ENCODE results near the gene KCTD16.

The KCTD16 gene

DNA sequence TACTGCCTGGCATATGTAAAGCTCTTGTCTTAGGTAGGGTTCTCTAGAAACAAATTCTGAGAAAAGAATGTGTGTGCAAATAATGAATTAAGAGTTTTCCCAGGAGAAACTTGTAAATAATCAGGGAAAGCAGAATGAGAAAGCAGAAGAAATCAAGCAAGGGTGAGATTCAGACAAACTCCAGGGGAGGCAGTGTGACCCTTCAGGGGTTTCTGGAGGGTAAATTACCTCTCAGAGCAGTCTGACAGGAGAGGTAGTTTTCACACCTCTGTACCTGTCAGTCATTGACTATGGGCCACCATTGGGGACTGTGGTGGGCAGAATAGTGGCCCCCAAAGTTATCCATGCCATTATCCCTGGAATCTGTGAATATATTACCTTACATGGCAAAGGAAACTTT, 124.6 kb downstream of the KCTD16 start:
- no peak for DNase-seq

DNA sequence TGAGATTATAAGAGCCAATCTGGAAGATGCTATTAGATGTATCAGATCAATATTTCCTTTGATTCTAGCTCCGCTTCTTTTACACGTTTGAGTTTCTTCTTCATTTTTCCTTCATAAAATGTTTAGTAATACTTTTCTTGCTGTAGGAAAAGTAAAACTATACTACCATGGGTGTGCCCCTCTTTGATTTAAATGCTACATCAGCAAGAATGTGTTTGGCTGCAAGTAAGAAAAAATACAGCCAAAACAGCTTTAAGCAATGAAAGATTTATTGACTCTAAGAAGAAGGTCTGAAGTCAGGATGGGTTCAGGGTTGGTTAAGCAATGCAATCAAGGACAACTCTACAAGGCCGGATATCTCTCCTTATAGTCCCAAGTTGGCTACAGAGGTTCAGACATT, 126.4 kb downstream of the KCTD16 start:
- no peak for DNase-seq

DNA sequence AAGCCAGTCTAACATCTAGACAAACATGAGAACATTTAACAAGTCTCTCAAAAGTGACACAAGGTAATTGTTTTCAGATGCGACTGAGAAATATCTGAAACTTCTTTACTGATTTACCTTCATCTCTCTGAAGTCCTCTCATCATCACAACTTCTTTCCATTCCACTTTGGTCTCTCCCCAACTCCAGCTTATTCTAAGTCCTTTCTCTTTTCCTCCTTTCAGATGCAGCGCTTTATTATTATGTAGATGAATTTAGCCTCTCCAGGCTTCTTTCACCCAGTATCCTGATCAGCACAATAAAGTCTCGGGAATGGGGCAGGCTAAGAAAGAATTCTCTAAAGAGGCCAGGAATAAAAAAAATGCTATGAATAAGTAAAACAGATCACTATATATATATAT, 128.0 kb downstream of the KCTD16 start:
- no peak for DNase-seq

DNA sequence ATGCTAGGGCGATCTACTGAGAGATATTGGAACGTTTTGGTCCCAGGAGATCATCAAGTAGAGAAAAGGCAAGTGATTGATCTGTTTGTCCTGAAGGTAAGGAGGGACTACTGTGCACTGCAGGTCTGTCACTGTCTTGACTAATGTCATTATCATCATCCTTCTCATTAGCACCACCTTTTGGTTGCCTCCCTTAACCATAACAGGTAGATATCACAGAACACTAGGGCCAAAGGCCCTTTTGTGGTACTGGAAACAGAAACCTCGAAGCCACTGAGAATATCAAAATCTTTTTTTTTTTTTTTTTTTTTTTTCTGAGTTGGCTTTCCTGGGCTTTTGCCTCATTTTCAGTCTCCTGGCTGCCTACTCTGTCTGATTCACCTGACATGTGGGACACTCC, 134.0 kb downstream of the KCTD16 start:
- DNase-seq, result no peak

DNA sequence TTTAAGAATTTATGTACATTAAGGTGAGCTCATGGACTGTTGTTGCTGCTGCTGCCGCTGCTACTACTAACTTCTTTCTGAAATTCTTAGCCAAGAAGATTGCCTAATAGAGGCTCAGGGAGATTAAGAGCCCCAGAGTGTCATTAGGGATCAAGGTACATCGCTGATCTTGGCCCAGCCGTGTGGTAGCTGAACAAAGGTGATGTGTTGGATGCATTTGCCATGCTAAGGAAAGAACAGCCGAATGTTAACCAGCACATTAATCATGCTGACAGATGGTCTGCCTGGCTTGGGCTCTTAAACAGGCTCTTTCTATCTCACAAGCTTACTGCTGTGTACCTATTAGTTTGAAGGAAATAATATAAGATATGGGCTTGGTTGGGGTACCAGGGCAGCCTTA, 137.1 kb downstream of the KCTD16 start:
- no peak for DNase-seq

DNA sequence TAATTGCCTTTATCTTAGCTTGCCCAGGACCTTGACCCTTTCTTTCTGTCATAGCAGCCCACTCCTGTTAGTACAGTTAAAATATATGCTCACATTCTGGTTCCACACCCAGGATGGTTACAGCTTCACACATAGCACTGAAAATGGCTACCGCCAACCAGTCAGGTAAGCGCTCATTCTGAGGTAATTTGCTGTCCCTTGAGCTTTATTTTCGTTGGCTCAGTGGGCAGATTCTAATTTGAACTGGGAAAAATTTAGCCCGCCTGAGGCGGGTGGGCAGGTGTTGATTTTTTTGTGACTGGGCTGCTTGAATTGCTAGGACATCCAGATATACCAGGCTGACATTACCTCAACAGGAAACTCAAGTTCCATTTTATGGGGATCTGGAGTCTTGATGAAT, 137.5 kb downstream of the KCTD16 start:
- DNase-seq, result no peak

DNA sequence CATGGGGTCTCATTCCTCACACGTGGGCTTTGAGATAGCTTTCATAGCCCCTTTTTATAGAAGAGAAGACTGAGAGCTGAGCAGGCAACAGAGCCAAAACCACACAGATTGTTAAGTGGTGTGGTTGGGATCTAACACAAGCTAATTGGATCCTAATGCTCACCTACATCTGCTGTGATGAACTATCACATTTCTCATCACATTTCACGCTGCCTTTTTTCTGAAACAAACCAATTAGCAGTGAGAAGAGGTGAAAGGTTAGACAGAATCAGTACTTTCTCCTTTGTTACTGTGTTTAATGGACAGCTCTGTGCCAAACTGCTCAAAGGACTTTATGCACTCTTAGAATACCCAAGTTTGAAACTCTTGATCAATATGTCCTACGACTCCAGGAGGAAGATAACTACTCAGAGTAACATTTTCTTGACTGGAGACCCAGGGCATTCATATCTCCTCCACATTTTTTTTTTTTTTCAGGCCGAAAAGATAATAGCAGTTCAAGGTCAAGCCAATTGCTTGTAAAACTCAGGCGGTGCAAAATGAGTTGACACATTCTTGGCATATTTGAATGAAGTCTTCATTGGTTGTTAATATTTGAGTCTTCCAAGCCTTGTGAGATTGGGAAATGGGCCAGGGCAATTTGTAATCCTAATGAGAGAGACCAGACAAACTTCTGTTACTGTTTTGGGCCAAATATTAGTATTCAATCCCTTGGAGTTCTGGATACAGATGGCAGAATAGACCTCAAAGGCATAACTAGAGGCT, 138.4 kb downstream of the KCTD16 start:
- DNase-seq, result no peak

DNA sequence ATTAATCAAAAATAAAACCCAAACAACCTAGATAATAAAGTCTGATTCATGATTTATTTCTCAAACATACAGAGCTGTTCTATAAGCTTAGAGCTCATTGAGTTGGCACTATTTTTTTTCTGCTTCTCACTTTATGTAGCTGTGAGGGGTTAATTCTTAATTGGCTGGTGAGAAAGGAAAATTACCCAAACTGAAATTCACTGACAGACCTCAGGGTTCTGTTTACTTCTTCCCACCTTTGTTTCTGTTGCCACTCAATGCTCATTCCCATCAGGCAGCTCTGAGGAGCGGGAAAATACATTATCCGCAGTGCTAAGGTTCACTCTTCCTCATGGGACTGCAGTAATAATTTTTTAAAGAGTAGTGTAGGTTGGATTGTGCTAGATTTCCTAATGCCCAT, 139.9 kb downstream of the KCTD16 start:
- DNase-seq, result no peak

DNA sequence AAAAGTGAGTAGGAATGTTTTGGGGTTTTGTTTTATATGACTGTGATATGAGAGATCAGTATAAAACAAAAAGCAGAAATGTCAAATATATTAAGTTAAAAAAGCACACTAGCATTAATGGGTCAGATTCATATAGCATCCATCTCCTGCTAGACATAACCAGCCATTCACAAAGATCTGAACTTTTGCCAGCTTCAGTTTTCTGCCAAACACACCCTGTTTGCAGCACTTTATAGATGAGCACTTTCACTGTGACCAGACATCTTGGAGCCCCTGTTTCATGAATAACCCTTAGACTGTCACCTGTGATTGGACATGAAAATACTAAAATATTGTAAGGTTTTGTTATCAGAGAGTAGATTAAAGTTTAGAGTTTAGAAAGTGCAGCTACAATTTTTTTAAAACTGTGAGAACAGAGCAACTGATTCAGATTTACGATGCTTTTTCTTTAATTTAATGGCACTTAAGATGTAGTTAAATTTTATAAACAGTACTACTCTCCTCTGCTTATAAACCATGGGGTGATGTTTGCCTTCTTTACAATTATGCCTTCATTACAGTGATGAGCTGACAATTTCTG, 142.6 kb downstream of the KCTD16 start:
- no peak for DNase-seq

DNA sequence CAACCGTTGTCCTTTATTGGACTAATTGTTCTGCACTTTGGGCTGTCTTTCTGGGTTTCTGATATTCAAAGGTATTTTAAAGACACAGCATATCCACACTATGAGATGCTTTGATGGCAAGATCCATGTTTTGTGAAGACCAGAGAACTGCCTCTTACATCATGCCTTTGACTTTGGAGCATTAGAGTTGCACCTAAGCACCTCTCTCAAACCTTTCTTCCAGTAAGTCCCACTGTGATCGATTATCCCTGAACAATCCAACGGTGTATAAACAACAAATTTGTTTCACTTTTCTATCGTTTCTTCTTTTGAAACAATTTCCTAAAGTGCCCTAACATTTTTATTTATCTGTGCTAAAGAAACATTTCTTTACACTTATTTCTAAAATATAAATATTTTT, 144.4 kb downstream of the KCTD16 start:
- DNase-seq, result no peak

DNA sequence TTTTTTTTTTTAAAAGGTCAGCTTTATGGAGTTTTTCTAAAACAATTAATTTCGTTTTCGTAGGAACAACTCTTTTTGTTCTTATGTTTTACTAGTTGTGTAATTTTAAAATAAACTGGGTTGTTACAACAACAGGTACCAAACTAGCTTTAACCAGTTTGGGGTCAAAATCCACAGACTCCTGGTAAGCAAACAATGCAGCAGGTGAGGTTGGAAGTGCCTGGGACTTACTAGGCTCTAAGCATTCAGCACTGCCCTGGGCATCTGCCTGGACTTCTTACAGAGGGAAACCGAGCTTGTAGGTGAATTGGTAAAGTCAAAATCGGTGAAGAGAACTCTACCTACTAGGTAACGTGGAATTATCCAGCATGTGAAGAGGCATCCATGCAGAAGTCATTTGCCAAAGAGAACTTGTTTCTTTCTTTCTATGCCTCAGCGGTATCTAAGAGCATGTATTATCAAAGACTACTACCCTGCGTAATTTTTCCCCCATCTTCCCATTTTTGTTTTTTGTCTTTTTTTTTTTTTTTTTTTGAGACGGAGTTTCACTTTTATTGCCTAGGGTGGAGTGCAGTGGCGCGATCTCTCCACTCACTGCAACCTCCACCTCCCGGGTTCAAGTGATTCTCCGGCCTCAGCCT, 145.4 kb downstream of the KCTD16 start:
- no peak for DNase-seq

DNA sequence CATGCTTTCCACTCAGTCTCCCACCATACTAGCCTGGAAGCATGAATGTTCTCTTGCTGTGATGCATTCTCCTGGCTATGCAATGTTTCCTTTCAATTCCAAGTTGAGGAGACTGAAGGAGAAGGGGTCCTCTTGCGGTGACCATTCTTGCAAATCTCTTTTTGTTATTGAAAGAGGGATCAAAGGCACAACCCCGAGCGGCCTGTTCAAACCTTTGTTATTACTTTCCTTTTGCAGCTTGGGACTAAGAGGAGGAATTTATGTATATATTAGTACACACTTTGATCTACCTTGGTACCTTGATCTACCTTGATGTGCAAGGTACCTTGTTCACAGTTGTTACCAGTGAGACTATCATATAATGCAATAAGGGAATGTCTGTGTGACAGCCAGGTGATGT, 147.3 kb downstream of the KCTD16 start:
- no peak for DNase-seq

DNA sequence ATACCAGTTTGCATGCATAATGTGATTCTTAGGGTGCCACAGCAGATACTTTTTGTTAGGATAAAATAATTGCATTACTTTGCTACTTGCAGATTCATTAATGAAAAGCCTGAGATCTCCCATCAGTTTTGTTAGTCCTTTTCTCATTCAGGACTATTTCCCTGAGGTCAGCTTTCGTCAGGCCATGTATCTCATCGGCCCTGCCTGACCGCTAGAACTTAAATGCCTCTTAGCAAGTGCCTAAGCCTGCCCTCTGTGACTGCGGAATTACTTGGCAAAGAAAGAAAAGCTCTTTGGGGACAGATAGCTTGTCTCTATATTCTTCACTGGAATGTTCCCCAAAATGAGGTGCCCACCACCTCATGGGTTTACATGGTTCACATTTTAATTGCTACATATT, 147.8 kb downstream of the KCTD16 start:
- no peak for DNase-seq

DNA sequence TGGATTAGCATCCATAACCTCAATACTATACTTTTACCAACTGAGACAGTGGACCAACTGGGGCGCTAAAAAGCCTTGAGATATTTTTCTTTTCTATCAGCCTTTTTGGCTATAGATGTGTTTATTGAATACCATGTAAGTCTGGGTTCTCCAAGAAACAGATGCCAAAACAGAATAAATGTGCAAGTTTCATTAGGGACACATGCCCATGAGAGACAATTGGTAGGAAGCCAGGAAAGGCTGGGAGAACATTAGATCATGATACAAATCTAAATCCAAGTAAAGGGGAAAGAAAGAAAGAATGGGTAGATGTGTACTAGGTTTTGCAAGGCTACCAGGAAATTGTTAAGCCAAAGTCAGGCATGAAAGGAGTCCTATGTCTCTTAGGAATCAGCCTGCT, 152.5 kb downstream of the KCTD16 start:
- no peak for DNase-seq

DNA sequence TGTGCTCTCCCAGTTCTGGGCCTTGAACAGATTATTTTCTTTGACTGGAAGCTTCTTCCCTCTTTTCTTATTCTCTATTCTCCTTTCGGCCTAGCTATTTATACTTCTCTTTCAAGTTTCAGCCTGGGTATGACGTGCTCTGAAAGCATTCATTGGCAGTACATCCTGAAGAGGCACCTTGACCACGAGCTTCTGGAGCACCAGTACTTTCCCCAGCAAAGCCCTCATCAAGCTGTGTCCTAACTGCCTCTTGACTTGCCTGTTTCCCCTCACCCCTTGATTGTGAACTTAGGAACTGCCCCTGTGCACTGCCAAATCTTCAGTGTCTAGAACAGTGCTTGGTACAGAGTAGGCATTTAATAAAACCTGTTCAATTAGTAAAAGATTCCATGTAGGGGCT, 154.9 kb downstream of the KCTD16 start:
- DNase-seq, result no peak

DNA sequence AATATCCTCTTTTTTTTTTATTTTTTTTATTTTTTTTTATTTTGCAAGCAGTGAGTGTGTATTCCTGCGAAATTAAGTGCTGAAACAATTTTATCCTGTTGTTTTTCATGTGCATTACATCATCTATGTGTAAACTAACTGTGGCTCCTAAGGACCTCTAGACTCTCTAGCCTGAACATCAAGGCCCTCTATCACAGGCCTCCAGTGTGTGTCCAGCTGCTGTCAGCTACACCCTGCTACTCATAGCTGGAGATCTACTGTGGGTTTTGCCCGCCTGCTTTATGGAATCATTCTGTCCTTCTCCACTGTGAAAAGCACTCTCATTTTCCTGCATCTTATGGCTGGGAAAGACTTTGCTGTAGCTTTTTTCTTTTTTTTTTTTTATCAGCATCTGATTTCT, 157.8 kb downstream of the KCTD16 start:
- DNase-seq, result no peak

DNA sequence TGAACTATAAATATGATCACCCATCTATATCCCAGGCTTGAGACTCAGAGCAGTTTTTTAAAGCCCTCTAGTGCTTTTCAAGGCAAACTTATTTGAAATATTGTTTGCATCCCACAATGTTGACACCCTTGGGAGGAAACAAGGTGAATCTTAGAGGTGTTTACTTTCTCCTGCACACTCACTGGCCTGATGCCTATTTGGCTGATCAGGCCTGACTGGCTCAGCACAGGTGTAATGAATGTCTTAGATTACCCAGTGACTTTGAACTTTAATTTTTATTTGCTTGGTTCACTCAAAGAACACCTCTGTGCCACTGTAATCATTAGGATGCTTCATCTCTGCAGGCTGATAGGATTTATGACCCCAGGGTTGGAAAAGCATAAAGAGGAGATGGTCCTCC, 158.3 kb downstream of the KCTD16 start:
- DNase-seq, result no peak

DNA sequence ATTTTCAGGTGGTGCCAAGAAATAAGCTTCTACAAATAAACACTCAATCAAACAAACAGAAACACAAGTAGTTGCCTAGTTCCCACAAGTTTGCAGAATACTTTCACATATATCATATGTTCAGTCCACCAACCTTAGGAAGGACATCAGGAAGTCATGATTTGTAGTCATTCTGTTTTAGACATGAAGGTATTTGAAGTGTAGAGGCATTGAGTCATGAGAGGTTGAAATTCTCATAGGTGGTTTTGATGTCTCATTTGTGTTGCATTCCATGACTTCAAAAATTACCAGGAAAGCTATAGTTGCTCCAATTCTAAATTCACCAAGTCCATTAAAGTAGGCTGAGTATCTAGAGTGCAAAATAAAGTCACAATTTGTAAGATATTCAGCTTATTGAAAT, 159.0 kb downstream of the KCTD16 start:
- DNase-seq, result no peak

DNA sequence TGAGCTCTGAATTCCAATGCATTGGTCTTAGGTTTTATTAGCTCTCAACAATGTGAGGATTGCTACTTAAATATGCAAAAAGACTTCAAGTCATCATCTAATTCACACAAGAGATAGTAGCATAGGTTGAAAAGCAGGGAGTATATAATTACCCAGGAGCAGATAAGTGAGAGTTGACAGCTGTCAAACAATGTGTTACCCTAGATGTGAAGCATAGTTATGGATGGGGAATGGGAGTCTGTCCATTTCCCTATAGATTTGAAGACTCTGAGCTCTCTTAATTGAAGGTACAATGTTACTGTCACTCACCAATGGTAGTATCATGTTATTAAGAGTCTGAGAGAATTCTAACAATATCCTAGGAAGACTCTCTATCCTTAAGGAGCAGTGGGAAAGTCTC, 160.7 kb downstream of the KCTD16 start:
- DNase-seq, result no peak

DNA sequence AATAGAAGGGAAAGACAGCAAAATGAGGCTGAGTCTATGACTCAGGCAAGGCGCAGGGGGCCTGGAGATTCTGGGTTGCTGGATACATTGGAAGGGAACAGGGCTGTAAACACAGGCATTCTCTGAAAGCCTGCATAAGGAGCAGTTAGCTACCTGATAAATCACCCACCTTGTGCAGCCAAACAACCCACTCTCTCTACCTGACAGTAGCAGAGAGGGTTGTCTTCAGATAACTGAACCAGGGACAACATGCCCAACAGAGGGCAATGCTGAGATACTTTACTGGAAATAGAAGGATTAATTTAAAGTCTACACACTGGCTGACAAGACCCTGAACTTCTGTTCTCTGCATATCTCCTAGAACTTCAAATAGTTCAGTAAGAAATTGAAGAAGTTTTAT, 161.6 kb downstream of the KCTD16 start:
- no peak for DNase-seq

DNA sequence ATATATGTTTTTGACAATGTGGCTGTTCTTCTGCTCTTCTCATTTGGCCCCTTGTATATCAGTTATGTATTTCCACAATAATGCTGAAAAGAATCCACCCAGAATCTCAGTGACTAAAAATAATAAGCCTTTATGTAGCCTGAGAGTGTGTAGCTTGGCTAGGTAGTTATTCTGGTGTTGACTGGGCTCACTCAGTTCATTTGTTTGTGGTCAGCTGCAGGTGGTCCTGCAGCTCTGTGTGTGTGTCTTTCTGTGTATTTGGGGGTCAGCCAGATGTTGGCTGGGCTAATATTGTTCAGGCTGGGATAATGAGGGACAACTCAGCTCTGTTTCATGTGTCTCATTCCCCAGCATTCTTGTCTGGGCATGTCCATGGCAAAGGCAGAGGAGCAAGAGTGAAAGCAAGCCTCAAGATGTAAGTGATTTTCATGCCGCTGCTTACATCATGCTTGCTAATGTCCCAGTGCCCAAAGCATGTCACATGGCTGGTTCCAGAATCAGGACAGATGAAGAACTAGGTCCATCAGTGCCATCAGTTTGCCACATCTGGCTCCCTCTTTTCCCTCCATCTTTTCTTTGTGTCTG, 162.8 kb downstream of the KCTD16 start:
- no peak for DNase-seq

DNA sequence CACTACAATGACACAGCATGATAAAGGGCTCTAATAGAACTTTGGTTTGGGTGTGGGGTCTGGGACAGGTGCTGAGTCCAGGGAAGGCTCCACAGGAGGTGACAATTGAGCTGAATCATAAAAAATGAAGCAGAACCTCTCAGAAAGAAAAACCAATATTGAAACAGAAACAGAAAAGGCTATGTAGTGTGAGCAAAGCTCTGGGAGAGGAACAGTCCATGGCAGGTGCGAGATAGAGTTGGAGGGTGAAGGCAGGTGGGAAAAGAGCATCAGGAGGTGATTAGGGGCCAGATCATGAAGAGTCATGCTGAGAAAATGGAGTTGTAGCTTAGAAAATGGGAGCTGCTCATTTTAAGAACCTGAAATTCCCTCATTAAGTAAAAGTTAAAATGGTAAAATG, 164.9 kb downstream of the KCTD16 start:
- no peak for DNase-seq

DNA sequence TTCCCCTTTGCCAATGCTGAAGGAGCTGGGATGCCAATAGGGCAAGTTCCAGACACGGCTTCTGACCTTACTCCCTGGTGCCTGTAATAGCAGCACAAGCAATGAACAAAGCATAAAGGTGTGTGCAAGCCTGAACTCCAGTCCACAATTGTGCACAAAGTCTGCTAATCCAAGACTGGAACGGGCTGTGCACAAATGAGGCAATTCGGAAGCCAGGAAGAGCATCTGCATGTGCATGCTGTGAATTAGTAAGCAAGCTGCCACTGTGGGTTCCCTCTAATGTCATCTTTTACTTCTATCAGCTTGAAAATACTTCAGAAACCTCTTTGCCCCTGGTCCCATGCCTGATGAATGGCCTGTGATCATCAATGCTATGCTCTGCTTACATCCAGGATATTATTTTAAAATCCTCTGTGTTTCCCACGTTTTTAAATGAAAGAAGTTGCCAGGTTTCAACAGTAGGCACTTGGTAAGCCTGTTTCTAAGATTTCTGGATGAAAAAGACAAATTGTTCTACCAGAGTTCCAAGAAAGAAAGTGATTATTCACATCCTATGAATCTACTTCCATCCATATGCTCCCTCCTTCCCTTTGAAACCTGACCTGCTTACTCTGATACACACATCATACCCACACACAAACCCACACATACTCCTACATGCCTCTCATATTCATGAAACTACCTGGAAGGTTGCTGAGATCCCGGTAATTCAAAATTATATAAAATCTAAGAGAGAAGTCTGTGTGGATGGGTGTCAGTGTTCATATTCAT, 165.7 kb downstream of the KCTD16 start:
- no peak for DNase-seq

DNA sequence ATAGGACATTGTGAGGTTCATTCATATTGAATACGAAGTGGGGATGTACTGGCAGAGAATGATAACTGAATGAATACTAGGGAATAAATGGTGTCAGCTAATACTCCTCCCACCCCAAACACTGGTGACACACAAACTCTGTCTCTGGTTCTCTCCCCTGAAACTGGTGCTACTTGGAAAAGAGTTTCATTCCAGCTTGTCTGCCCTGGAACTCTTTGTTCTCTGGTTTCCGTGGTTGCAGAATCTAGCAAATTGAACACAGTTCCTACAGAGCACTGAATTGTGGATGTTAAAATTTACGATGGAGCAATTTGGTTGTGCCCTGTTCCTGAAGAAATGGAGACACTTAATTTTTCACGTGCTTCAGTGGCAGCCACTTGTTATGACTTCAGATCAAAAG, 181.7 kb downstream of the KCTD16 start:
- DNase-seq, result no peak

Data from NK-92 treated with Interleukin-12 subunit alpha and Interleukin-12 subunit beta, amount 100 ng/mL, for 24 hours (cell line).